ENCODE measurements around the gene RWDD4.
"Not testable (repeated sequence)": the region's sequence is repeated elsewhere in the genome, so short reads cannot be mapped to it uniquely, and the experiment has no call there.

Gene RWDD4

DNA sequence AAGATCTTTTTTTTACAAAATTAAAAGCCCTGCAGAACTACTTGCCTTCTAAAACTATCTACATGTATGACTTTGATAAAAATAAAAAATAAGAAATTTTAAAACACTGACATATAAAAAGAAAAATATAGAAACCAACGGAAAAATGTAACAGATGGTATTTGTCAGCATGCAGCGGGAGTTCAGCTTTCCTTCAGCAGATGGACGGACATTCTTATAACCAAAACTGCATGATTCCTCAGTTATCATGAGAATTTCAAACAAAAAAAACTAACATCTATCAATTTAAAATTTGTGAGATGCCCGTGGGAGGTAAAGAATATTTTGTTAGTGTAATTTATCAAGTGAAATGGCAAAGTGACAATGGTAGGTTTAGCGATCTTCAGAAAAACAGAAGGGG lies 23.2 kb downstream of the RWDD4 start:
- no peak for DNase-seq (ENCODE audit: low read depth)

DNA sequence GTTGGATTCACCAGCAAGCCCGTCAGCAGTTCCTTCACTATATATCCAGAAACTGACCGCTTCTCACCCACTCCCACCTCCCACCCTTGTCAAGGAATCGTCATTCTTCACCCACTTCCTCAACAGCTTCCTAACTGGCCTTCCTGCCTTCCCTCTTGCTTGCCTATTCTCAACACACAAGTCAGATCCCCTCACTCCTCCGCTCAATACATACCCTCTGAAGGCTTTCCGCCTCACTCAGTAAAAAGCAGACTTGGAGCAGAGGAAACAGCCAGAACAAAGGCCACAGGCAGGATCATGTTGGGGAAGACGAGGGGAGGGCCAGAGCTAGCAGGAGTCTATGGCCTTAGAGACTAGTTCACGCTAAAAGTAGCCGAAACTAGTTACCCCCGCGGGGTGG lies 23.7 kb downstream of the RWDD4 start:
- DNase-seq (ENCODE audit: low read depth): no peak

DNA sequence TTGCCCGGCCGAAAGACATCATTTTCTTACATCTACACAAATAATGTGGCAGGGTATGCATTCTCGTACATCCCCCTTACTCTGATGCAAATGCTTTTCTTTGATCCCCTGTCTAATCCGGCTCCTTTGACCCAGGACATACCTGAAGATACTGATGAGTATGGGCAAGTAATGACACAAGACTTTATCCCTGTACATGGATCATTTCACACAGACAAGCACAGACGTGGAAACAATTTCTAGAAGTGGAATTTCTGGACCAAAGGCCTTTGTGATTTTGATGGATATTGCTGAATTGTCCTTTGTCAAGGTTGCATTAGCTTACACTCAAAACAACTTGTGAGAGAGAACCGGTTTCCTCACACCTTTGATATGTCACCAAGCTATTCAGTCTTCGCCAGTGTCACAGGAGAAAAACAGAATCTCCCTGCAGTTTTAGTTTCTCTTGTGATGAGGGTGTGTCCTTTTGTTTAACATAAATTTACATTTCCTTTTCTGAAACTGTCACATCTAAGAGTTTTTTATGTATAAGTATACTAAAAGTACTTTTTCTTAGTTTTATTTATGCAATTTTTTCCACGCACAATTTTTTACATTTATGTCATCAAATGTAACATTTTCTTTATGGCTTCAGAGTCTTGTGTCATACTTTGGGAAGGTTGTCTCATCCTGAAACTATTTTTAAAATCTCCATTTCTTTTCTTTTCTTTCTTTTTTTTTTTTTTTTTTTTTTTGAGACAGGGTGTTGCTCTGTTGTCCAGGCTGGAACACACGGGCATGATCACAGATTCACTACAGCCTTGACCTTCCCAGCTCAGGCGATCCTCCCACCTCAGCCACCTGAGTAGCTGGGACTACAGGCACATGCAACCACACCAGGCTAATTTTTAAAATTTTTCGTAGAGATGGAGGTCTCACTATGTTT lies 25.2 kb downstream of the RWDD4 start:
- DNase-seq (ENCODE audit: low read depth): no peak

DNA sequence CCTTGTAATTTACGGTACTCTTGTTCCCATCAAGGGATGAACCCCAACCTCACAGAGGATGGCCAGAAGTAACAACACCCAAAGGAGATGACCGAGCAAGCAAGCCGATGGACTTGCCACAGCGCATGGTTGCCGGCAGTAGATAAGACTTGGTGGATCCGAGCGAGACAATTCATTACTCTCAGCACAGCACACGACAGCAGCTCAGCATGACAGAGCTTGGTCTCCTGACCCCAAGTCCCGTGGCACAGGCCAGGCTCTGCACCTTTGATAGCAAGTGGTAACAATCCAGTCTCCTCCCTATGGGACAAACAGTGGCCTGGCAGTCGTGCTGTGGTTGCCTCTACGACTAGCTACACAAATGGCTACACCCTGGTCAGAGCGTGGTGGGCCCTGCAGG lies 26.3 kb downstream of the RWDD4 start:
- no peak for DNase-seq (ENCODE audit: low read depth)

DNA sequence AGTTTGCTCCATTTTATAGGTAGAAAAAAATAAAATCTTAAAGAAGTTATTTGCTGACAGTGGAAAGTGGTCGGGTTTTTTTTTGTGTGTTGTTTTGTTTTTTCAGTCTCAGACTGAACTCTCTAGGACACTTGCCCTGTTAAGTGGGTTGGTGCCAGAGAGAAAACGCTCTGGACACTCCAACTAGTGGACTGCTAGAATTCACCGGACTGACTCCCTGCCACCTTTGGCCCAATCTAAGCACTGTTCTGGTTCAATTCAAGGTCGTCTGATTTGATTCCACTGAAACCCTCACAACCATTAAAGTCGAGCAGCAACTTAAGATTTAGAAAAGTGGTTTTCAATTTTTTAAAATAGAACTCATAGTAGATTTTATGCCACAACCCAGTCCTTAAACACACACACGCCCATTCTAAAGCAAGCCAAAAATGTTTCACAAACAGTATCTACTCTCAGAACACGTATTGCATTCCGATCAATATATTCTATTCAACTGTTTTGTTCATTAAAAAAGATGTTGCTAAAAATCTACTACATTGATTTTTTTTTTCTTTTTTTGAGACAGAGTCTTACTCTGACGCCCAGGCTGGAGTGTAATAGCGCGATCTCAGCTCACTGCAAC lies 27.3 kb downstream of the RWDD4 start:
- DNase-seq (ENCODE audit: low read depth): no peak

DNA sequence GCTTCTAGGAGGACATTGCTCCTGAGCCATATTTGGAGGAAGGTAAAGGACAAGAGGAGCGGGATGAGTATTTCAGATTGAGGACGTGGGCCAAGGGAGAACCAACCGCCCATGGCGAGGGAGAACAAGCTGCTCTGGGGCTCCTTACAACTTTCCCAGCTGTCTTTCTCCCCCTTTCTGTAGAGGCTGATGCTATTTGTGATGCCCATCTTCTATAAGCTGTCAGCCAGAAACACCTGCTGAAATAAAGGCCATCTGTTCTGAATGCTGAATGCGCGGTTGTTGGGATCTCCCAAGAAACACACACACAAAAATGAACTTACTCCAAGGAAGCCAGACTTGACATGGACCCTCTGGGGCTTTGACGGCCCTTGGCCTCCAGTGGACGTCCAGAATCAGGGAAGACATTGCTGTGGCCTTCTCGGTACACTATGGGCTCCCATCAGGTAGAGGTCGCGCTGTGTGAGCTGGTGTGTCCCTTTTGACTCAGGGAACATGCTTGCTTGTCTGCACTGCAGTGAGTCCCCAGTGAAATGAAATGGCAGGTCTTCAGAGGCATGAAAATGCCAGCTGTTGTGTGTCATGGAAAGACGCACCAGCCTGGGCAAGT lies 30.9 kb downstream of the RWDD4 start:
- no peak for DNase-seq (ENCODE audit: low read depth)

DNA sequence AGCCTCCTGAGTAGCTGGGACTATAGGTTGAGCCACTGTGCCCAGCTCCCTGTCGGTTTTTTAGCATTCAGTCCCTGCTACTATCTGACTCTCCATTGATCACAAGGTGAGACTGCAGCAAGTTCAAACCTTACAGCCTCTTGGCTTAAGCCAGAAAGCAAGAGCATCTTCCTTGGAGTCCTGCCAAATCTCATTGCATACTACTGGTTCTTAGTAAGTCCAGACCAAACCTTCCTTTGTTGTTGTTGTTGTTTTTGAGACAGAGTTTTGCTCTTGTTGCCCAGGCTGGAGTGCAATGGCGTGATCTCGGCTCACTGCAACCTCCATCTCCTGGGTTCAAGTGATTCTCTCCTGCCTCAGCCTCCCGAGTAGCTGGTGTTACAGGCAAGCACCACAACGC lies 31.7 kb downstream of the RWDD4 start:
- not testable (repeated sequence) for DNase-seq (ENCODE audit: low read depth)

DNA sequence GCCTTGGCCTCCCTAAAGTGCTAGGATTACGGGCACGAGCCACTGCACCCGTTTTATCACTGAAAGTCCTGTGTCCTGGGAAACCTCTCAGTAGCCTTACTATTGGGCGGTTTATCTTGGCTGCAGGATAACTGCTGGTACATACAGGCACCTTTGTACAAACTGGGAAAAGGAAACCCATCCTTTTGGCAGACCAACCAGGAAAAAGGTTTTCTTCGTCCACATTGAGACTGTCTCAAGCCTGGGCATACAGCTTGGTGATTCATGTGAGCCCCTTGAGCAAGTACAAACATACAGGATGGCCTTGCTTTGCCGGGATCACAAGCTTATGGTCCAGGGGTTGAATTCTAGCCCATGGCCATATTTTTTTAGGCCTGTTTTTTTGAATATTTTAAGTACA lies 32.8 kb downstream of the RWDD4 start:
- DNase-seq (ENCODE audit: low read depth): no peak

DNA sequence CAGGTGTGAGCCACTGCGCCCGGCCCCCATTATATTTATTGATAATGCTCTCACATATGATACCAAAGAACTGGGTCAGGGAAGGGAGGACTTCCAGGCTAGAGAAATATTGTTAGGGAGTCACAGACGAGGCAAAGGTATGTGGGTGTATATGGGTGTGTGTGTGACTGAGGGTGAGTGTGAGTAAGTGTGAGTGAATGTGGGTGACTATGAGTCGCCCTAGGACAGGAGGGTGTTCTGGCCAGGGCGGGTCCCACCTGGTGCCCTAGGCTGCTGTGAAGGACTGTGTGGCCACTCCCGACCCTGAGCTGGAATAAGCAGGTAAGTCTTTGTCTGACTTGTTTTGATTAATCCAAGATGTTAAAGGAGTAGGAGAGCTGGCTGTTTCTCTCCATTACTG lies 34.4 kb downstream of the RWDD4 start:
- DNase-seq (ENCODE audit: low read depth): no peak

DNA sequence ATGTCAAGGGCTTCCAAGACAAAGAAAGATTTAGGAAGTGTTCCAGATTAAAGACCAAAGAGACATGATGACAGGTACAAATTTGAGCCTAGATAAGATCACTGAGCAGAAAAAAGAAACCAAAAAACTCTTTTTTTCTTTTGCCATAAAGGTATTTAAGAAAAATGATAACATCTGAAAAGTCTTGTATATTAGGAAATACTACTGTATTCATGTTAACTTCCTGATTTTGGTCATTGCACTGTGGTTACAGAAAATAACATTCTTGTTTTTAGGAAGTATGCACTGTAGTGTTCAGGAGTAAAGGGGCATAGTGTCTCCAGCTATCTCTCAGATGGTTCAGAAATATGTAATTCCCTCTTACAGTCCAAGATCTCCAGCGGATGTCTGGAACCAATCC lies 37.1 kb downstream of the RWDD4 start:
- no peak for DNase-seq (ENCODE audit: low read depth)

DNA sequence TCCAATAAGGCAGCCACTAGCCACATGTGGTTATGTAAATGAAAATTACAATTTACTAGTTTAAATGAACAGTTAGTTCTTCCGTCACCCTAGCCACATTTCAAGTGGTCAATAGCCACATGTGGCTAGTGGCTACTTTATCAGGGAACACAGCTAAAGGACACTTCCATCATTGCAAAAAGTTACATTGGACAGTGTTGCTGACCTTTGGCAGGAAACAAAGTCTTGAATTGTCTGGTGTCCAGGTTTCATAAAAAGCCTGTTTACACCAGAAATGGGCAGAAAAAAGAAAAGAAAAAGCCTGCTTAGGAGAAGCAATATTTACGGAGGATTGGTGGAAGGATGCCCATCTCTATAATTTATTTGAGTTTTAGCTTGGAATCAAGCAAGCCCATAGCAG lies 38.6 kb downstream of the RWDD4 start:
- DNase-seq (ENCODE audit: low read depth): no peak

DNA sequence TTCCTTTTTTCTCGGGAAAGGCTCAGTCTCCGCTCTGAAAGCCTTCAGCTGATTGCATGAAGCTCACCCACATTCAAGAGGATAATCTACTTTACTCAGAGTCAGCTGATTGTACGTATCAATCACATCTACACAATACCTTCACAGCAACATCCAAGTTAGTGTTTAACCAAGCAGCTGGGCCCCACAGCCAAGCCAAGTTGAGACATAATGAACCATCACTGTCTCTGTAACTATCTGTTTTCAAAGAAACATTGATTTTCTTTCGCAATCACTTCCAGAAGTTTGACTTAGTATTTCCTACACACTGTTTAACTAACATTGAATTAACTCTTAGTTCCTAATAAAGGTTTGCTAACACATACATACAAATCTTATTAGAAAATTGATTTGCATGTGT lies 40.3 kb downstream of the RWDD4 start:
- no peak for DNase-seq (ENCODE audit: low read depth)

DNA sequence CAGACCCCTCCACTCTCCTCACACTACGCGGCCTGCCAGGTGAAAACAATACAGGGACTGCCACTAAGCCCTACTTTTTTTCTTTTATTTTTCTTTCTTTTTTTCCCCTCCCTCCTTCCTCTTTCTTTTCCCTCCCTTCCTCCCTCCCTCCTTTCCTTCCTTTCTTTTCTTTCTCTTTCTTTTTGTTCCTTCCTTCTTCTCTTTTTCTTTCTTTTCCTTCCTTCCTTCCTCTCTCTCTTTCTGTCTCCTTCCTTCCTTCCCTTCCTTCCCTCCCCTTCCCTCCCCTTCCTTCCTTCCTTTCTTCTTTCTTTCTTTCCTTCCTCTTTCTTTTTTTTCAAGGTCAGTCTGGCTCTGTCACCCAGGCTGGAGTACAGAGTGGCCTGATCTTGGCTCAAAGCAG lies 41.9 kb downstream of the RWDD4 start:
- DNase-seq (ENCODE audit: low read depth): no peak

DNA sequence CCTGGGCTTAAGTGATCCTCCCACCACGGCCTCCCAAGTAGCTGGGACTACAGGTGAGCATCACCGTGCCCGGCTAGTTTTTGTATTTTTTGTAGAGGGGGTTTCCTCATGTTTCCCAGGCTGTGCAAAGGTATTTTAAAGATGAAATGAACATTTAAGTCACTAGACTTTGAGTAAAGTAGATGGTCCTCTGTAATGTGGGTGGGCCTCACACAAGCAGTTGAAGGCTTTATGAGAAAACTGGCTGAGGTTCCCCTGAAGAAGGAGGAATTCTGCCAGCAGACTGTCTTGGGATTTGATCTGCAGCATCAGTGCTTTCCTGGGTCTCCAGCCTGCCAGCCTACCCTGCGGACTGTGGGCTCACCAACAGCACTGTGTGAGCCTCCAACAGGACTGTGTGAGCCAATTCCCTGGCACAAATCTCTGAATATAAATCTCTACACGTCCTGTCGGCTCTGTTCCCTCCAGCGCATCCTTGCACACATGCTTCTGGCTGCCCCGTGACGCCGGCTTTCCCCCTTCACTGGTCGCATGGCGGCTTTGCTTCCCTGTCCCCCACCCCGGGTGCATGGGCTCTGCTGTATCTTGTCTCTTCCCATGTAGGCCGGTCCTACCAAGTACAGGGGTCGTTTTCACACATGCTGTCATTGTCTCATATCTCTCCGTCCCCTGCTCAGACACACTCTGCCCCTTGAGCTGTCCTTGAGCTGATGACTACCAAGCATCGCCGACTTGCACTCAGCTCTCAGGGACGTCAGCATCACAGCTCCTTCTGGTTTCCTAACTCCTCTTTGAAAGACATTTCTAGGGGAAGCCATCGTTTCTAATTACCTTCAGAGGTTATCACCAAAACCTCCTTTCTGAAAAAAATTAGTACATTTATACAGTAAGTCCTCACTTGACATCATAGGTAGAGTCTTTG lies 46.4 kb downstream of the RWDD4 start:
- DNase-seq (ENCODE audit: low read depth): no peak

DNA sequence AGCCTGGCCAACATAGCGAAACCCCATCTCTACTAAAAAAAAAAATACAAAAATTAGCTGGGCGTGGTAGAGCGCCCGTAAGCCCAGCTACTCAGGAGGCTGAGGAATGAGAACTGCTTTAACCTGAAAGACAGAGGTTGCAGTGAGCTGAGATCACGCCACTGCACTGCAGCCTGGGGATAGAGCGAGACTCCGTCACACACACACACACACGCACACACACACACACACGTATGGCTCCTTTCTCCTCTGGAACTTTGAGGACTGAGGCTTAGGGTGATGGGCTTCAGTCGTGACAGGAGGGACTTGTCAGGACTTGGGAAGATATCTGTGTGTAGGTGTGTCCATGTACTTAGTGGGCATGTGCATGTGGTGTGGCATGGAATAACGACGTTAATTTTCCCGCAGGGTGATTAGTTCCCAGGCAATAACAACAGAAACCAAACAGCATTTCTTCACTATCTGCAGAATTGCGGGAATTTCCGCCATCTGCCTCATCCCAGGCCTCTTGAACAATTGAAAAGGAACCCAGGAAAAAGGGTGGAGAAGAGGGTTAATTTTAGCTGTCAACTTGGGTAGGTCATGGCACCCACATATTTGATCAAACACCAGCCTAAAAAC lies 47.7 kb downstream of the RWDD4 start:
- no peak for DNase-seq (ENCODE audit: low read depth)

DNA sequence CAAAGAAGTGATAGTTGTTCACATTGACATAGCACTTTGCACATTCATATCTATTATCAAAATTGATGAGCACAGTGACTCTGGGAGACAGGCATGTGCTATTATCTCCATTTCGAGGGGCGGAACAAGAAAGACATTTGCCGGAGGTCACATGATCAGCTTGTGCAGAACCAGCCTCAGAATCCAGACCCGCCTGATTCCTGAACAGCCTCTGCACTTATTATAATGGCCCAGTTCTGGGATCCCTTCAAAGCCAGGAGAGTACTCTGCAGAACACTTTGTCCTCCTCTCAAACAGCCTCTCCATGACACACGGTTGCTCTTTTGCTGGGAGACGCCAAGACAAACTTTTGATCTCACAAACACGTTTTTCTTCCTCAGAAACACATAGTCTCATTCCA lies 48.4 kb downstream of the RWDD4 start:
- no peak for DNase-seq (ENCODE audit: low read depth)

DNA sequence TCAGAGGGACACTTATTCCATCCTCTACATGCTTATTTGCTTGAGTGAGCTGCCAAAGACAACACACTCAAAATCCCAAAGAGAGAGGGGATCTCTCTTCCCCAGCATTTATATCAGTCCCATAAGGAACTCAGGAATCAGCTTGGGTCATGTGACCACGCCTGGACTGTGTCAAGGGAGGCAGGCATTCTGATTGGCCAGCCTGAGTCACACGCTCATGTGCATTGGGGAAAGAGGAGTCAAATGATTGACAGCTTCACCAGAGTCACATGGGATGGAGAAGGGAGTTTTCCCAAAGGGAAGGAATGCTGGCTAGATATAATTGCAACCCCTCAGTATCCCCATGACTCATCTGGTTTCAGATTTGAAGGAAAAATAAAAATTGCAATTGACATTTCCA lies 49.0 kb downstream of the RWDD4 start:
- DNase-seq (ENCODE audit: low read depth): peak; percentile 32

DNA sequence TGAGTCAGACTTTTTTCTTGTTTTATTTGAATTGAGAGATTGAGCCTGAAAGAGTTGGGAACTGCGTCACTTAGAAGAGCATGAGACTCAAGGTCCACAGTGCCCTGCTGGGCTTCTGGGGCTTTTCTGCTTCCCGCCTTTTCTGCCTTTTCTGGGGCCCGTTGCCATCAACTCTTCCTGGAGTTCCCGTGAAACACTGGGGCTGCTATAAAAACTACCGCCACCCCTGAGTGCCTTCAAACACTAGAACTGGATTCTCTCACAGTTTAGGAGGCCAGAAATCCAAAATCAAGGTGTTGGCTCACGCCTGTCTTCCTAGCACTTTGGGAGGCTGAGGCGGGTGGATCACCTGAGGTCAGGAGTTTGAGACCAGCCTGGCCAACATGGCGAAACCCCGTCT lies 49.8 kb downstream of the RWDD4 start:
- DNase-seq (ENCODE audit: low read depth): no peak

DNA sequence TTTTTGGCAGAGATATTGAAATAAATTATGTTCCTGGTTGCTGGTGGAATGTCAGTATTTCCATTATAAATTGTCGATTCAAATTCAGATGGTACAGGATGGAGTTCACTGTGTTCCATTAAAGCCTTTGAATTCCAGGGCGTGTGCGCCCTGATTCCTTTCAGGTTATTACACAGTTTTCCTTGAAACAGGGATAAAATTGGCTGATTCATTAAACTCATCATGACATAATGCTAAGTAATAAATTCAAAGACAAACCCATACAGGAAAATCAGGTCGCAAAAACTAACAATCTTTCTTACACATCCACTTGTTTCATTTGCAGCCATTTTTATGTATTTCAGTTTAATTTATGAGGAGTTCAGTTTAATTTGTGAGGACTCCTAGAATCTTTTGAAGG lies 51.1 kb downstream of the RWDD4 start:
- DNase-seq (ENCODE audit: low read depth): no peak

DNA sequence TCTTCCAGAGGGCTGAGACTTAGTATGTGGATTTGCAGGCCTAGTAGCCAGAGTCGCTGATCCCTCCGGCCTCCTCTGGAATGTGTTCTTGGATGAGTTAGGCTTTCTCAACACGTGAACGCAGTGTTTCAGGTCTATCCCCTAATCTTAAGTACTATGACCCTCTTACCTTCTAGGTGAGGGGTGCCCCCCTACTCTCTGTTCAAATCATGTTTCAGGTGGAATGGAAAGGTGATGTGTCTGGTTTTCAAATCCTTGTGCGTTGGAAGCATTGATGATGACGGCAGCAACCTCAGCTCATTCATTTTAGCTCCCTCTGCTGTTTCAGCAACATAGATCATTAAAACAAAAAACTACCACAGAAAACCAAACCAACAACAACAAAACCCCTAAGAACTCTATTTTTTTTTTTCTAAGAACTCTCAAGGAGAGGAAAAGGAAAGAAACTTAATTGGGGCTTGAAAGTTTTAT lies 56.4 kb downstream of the RWDD4 start:
- DNase-seq (ENCODE audit: low read depth): peak; percentile 37

DNA sequence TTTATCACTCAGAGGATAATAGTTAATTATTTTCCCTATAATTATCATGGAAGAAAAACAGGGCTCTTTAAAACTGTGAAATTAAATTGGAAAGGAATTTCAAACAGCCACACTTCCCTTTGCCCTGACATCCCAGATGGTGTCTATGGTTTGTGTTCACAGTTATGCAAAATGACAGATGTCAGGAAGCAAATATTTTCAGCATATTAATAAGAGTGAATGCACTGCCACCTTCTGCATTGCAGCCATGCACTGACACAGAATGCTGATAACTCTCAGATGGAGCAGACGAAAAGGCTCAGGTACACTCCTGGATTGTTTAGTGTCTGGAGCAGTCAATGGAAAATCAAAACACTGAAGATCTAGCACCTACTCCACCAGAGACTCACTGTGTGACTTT lies 57.6 kb downstream of the RWDD4 start:
- DNase-seq (ENCODE audit: low read depth): no peak
